ENCODE results near the gene SUOX. TPM values are rescaled to one million over a fixed set of nuclear protein-coding genes. Genes with fewer than 3 reads are reported as not detected.
A peak's percentile ranks its signal among the peaks of the same experiment; 100 is the strongest.

Gene SUOX
- total RNA-seq, 4 donors from 2014 or later = 5.1 to 35.5 (median 26.7) TPM

- peak overlapping the region; percentile 65 to 85 for H3K27ac ChIP-seq
- H3K9me3 ChIP-seq = no peaks in the 10 kb centered on the region
- no peaks in the 10 kb centered on the region for H3K27me3 ChIP-seq
- no peaks in the 10 kb centered on the region for H3K36me3 ChIP-seq
- H3K4me1 ChIP-seq = no peaks in the 10 kb centered on the region
- H3K4me3 ChIP-seq = peak overlapping the region in 1 of 2 donors; percentile 40
- intact Hi-C loops (cut with DNase I; ENCODE audit: low total_unique reads) = no loop called here
- no peak for DNase-seq
- TF ChIP-seq CTCF (IDR thresholded peaks at IDR 0.05) = no peak
- no peak for TF ChIP-seq POLR2A (IDR thresholded peaks at IDR 0.05)
Measured at GRCh38 chr12:56021889-56022497, 24.9 kb downstream of the SUOX start.

GRCh38 chr12:56028511-56029165 is 31.6 kb downstream of the SUOX start:
- no peaks in the 10 kb centered on the region for H3K36me3 ChIP-seq

GRCh38 chr12:56029166-56029519 is 32.1 kb downstream of the SUOX start:
- no peaks in the 10 kb centered on the region for H3K4me1 ChIP-seq
- no peak for TF ChIP-seq CTCF (IDR thresholded peaks at IDR 0.05)
- TF ChIP-seq POLR2A (IDR thresholded peaks at IDR 0.05) = no peak
- no peaks in the 10 kb centered on the region for H3K36me3 ChIP-seq
- H3K9me3 ChIP-seq = no peaks in the 10 kb centered on the region
- intact Hi-C loops (cut with DNase I; ENCODE audit: low total_unique reads) = no loop called here
- no peaks in the 10 kb centered on the region for H3K27me3 ChIP-seq
- no peak for DNase-seq
- no peak overlapping the region for H3K4me3 ChIP-seq
- no peak overlapping the region for H3K27ac ChIP-seq

More at GRCh38 chr12:56028511-56029165, 31.6 kb downstream of the SUOX start:
- Histone ChIP-seq H3K9me3 (no peaks in the 10 kb centered on the region), H3K4me1 (no peaks in the 10 kb centered on the region), H3K4me3 (no peak overlapping the region), H3K27ac (no peak overlapping the region), H3K27me3 (no peaks in the 10 kb centered on the region)
- DNase-seq = no peak
- TF ChIP-seq CTCF (IDR thresholded peaks at IDR 0.05) (no peak), POLR2A (IDR thresholded peaks at IDR 0.05) (no peak)
- intact Hi-C loops (cut with DNase I; ENCODE audit: low total_unique reads) = no loop called here

- Histone ChIP-seq H3K27ac (no peak overlapping the region), H3K9me3 (no peaks in the 10 kb centered on the region), H3K27me3 (no peaks in the 10 kb centered on the region), H3K4me1 (no peaks in the 10 kb centered on the region), H3K4me3 (no peak overlapping the region), H3K36me3 (no peaks in the 10 kb centered on the region)
- intact Hi-C loops (cut with DNase I; ENCODE audit: low total_unique reads) = no loop called here
- peak; percentile 37 to 41 for DNase-seq
- TF ChIP-seq POLR2A (IDR thresholded peaks at IDR 0.05) (no peak), CTCF (IDR thresholded peaks at IDR 0.05) (peak; percentile 24 to 67 (median 59))
Measured at GRCh38 chr12:56029666-56030293, 32.7 kb downstream of the SUOX start.

GRCh38 chr12:56031987-56032386 is 34.9 kb downstream of the SUOX start:
- Histone ChIP-seq H3K4me1 (no peaks in the 10 kb centered on the region), H3K27me3 (no peaks in the 10 kb centered on the region), H3K9me3 (no peaks in the 10 kb centered on the region), H3K27ac (no peak overlapping the region), H3K4me3 (no peak overlapping the region), H3K36me3 (no peaks in the 10 kb centered on the region)
- intact Hi-C loops (cut with DNase I; ENCODE audit: low total_unique reads) = no loop called here
- DNase-seq = no peak
- TF ChIP-seq CTCF (IDR thresholded peaks at IDR 0.05) (no peak), POLR2A (IDR thresholded peaks at IDR 0.05) (no peak)

Measured in uterus (tissue), 4 donors.